HepG2 (cell line): Measurements from ENCODE around the gene SLC4A2.
A peak's percentile ranks its signal among the peaks of the same experiment; 100 is the strongest.

Experiments
- CHD4 ChIP-seq: fragments of 200-600 bp; sonication (generic); IDR thresholded peaks from 2 replicates; pipeline ENCODE4 v1.7.0; 2017; ENCODE audit warnings: mild to moderate bottlenecking, low read length, borderline replicate concordance
- EZH2 ChIP-seq: conservative IDR thresholded peaks from 2 replicates; pipeline ENCODE4 v1.6.1; 2012; ENCODE audit warnings: mild to moderate bottlenecking, low read depth, low read length, moderate library complexity
- FOXP1 ChIP-seq, 2 experiments: fragments of 450-650 bp in 1 of 2; IDR thresholded peaks; 2 replicates each; pipeline ENCODE4 v1.6.1; 2017 to 2018; ENCODE audit warnings: antibody characterized with exemption in 1 of 2
- GABPB1 ChIP-seq: IDR thresholded peaks from 2 replicates; pipeline ENCODE4 v1.6.1; 2016; ENCODE audit warnings: mild to moderate bottlenecking, missing genetic modification reagents, moderate library complexity, missing compliant biosample characterization
- KDM1A ChIP-seq: IDR thresholded peaks from 2 replicates; pipeline ENCODE4 v1.6.1; 2016; ENCODE audit warnings: missing compliant biosample characterization
- RAD21 ChIP-seq: fragments of 450-650 bp; formaldehyde crosslinking; IDR thresholded peaks from 2 replicates; pipeline ENCODE4 v1.5.0; 2020; ENCODE audit warnings: mild to moderate bottlenecking
- ZNF253 ChIP-seq: sonication (generic); formaldehyde crosslinking; IDR thresholded peaks from 2 replicates; pipeline ENCODE4 v1.8.0; 2022; ENCODE audit warnings: mild to moderate bottlenecking, missing genetic modification reagents, borderline replicate concordance
- ZNF282 ChIP-seq: fragments of 450-650 bp; IDR thresholded peaks from 2 replicates; pipeline ENCODE4 v1.6.1; 2018; ENCODE audit not compliant: partially characterized antibody
- ZNF292 ChIP-seq: sonication (generic); formaldehyde crosslinking; IDR thresholded peaks from 2 replicates; pipeline ENCODE4 v1.8.1; 2022; ENCODE audit warnings: mild to moderate bottlenecking, low read depth, missing genetic modification reagents, borderline replicate concordance
- ZNF883 ChIP-seq: sonication (generic); formaldehyde crosslinking; IDR thresholded peaks from 2 replicates; pipeline ENCODE4 v1.5.1; 2020; ENCODE audit warnings: mild to moderate bottlenecking, missing genetic modification reagents; ENCODE audit errors: not compliant biosample characterization
- TF ChIP-seq, protein P1 (sequence below): IDR thresholded peaks from 2 replicates; pipeline ENCODE4 v1.6.1; 2012; ENCODE audit warnings: inconsistent platforms
- TF ChIP-seq, protein P2 (sequence below): sonication (generic); formaldehyde crosslinking; IDR thresholded peaks from 2 replicates; pipeline ENCODE4 v1.5.1; 2020; ENCODE audit warnings: missing genetic modification reagents, mild to moderate bottlenecking, borderline replicate concordance
- TF ChIP-seq, protein P3 (sequence below): sonication (generic); formaldehyde crosslinking; IDR thresholded peaks from 2 replicates; pipeline ENCODE4 v1.9.0; 2022; ENCODE audit warnings: missing genetic modification reagents, mild to moderate bottlenecking, borderline replicate concordance
- TF ChIP-seq, protein P4 (sequence below): sonication (generic); formaldehyde crosslinking; IDR thresholded peaks from 2 replicates; pipeline ENCODE4 v1.5.0; 2020; ENCODE audit warnings: mild to moderate bottlenecking, missing genetic modification reagents, moderate library complexity

DNA sequence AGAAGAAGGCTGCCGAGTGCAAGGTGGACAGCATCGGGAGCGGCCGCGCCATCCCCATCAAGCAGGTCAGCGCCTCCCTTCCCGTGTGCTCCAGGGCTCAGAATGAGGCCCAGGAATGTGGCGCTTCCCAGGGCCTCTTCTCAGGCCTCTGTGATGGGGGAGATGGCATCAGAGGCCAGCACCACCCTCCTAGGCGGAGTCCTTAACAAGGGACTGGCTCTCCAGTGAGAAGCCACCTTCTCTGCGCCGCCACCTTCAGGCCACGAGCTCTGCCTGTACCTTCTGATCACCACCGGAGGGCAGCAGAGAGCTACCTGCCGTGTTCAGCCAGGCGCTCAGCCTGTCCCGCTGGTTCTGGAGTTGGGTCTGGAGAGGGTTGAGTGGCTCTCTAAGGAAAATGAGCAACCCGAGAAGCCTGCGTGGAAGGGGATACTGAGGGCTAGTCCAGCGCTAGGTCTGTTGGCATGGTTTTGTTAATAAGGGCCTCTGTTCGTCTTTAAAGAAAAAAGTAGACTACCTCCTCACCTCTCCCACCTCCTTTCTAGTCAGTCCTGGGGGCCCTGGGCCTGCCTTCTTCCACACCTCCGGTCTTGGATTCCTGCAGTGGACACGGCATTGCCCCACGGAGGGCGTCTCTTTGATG is 64.6 kb downstream of the SLC4A2 start:
- TF ChIP-seq, protein P1, sequence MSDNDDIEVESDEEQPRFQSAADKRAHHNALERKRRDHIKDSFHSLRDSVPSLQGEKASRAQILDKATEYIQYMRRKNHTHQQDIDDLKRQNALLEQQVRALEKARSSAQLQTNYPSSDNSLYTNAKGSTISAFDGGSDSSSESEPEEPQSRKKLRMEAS: peak; percentile 21; the same call in 1 of the 2 replicates
- TF ChIP-seq CHD4: no peak
- TF ChIP-seq RAD21: peak; percentile 84
- no peak for TF ChIP-seq KDM1A (CRISPR knock-in tag)
- TF ChIP-seq ZNF282: no peak
- no peak for TF ChIP-seq ZNF292 (CRISPR knock-in tag)
- TF ChIP-seq, protein P2, sequence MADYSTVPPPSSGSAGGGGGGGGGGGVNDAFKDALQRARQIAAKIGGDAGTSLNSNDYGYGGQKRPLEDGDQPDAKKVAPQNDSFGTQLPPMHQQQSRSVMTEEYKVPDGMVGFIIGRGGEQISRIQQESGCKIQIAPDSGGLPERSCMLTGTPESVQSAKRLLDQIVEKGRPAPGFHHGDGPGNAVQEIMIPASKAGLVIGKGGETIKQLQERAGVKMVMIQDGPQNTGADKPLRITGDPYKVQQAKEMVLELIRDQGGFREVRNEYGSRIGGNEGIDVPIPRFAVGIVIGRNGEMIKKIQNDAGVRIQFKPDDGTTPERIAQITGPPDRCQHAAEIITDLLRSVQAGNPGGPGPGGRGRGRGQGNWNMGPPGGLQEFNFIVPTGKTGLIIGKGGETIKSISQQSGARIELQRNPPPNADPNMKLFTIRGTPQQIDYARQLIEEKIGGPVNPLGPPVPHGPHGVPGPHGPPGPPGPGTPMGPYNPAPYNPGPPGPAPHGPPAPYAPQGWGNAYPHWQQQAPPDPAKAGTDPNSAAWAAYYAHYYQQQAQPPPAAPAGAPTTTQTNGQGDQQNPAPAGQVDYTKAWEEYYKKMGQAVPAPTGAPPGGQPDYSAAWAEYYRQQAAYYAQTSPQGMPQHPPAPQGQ (CRISPR knock-in tag): no peak
- TF ChIP-seq, protein P3, sequence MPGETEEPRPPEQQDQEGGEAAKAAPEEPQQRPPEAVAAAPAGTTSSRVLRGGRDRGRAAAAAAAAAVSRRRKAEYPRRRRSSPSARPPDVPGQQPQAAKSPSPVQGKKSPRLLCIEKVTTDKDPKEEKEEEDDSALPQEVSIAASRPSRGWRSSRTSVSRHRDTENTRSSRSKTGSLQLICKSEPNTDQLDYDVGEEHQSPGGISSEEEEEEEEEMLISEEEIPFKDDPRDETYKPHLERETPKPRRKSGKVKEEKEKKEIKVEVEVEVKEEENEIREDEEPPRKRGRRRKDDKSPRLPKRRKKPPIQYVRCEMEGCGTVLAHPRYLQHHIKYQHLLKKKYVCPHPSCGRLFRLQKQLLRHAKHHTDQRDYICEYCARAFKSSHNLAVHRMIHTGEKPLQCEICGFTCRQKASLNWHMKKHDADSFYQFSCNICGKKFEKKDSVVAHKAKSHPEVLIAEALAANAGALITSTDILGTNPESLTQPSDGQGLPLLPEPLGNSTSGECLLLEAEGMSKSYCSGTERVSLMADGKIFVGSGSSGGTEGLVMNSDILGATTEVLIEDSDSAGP (CRISPR knock-in tag): no peak; the same call in 1 of the 2 replicates
- TF ChIP-seq EZH2: no peak
- TF ChIP-seq, protein P4, sequence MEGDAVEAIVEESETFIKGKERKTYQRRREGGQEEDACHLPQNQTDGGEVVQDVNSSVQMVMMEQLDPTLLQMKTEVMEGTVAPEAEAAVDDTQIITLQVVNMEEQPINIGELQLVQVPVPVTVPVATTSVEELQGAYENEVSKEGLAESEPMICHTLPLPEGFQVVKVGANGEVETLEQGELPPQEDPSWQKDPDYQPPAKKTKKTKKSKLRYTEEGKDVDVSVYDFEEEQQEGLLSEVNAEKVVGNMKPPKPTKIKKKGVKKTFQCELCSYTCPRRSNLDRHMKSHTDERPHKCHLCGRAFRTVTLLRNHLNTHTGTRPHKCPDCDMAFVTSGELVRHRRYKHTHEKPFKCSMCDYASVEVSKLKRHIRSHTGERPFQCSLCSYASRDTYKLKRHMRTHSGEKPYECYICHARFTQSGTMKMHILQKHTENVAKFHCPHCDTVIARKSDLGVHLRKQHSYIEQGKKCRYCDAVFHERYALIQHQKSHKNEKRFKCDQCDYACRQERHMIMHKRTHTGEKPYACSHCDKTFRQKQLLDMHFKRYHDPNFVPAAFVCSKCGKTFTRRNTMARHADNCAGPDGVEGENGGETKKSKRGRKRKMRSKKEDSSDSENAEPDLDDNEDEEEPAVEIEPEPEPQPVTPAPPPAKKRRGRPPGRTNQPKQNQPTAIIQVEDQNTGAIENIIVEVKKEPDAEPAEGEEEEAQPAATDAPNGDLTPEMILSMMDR (CRISPR knock-in tag): peak; percentile 98
- no peak for TF ChIP-seq GABPB1 (CRISPR knock-in tag)
- no peak for TF ChIP-seq ZNF883 (CRISPR knock-in tag)
- TF ChIP-seq FOXP1 (IDR thresholded peaks at IDR 0.05): no peak
- TF ChIP-seq FOXP1 (CRISPR knock-in tag; IDR thresholded peaks at IDR 0.05): no peak
- no peak for TF ChIP-seq ZNF253 (CRISPR knock-in tag)
